Renal cortex interstitium (tissue), 11 donors: ENCODE results near the gene ZNF496. TPM values are rescaled to one million over a fixed set of nuclear protein-coding genes. Genes with fewer than 3 reads are reported as not detected.
"Not testable (repeated sequence)": the region's sequence is repeated elsewhere in the genome, so short reads cannot be mapped to it uniquely, and the experiment has no call there.

Source experiments
- DNase-seq, 11 donors: peaks; one replicate each; pipeline ENCODE4 v3.0.0-alpha.2; 2013; ENCODE audit warnings: low read depth in 9 of 11, low spot score in 4 of 11; ENCODE audit errors: extremely low read depth in 1 of 11
- polyA plus RNA-seq, 3 donors: library from polyadenylated mRNA; unstranded; fragments of 120-200 nt; gene quantifications; one replicate each; pipeline ENCODE4 v1.2.1, GENCODE V29; 2013; ENCODE audit not compliant: insufficient read length in 3 of 3

Gene ZNF496
- polyA plus RNA-seq, 3 donors = 36.6 to 44.8 (median 39.3) TPM

DNA sequence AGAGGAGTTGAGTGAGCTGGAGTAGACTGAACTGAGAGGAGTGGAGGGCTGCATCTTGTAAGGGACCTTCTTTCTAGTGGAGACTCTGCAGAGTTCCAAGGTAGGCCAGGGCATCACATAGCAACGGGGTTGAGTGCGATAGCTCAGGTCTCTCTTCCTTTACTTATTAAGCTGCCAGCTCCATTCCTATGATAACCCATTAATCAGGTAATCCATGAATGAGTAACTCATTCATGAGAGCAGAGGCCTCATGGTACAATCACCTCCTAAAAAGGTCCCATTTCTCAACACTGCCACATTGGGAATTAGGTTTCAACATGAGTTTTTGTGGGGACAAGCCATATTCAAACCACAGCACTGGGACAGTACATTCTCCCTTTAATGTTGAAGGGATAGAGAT lies 54.5 kb downstream of the ZNF496 start:
- DNase-seq = peak in 3 of 11 donors; percentile 2 to 41 (median 15)

DNA sequence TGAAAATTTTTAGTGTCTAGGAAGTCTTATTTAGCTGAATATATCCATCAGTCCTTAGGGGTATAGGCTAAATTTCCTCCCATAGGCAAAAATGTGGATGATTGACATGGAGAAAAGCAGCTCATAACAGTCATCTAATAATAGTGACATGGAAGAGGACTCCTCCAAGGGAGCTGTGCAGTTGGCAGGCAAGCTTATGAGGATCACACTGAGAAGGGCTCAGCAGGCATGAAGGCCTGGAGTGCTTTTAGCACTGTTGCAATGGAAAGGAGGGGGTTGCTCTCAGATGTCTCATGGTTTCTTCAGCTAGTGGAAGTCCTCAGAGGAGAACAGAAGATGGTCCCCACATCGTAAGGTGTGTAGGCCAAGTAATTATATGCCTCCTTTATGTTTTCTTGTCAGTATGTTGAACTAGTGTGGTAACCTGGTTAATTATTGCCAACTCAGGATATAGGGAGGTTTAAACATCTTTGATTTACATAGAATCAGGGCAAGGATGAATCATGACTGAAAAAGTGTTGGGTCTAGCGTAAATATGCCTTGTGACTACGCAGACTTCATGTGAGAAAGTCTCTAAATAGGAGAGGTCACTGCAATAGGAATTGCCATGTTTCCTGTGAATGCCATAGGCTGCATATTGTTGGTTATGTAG lies 56.9 kb downstream of the ZNF496 start:
- peak in 1 of 11 donors; percentile 7 for DNase-seq

DNA sequence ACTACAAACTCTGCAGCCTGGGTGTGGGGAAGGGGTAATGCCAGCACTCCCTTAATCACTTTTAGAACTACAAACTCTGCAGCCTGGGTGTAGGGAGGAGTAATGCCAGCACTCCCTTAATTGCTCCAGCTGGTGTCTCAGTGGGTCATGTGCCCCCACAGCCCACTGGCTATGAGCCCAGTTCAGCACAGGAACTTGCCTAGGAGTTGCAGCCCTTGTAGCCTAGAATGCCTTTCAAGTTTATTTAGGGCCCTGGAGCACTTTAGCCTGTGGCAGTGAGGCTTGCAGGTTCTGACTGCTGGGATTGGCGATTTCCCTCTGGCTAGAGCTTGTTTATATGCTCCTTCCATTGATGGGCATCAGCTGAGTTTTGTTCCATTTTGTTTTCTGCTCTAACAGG lies 58.7 kb downstream of the ZNF496 start:
- DNase-seq = peak in 1 of 11 donors; percentile 29

DNA sequence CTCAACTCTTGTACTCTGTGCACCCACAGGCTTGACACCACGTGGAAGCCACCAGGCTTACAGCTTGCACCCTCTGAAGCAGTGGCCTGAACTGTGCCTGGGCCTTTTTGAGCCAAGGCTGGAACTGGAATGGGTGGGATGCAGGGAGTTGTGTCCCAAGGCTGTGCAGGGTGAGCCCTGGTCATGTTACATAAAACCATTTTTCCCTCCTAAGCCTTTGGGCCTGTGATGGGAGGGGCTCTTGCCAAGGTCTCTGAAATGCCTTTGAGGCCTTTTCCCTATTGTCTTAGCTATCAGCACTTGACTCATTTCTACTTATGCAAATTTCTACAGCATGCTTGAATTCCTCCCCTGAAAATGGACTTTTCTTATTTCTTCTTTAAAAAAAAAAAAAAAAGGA lies 61.7 kb downstream of the ZNF496 start:
- DNase-seq = no peak

DNA sequence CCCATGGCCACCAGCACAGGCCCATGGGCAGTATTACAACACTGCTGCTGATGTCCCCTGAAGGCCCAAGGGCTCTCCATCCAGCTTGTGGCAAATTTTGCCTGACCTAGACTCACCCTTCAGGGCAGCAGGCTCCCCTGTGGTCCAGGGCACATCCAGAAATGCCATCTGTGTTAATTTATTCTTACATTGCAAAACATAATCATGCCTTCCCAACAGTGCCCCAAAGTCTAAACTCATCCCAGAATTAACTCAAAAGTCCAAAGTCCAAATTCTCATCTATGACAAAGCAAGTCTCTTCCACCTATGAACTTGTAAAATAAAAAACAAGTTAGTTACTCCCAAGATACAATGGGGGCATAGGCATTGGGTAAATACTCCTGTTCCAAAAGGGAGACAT lies 62.5 kb downstream of the ZNF496 start:
- no peak for DNase-seq

DNA sequence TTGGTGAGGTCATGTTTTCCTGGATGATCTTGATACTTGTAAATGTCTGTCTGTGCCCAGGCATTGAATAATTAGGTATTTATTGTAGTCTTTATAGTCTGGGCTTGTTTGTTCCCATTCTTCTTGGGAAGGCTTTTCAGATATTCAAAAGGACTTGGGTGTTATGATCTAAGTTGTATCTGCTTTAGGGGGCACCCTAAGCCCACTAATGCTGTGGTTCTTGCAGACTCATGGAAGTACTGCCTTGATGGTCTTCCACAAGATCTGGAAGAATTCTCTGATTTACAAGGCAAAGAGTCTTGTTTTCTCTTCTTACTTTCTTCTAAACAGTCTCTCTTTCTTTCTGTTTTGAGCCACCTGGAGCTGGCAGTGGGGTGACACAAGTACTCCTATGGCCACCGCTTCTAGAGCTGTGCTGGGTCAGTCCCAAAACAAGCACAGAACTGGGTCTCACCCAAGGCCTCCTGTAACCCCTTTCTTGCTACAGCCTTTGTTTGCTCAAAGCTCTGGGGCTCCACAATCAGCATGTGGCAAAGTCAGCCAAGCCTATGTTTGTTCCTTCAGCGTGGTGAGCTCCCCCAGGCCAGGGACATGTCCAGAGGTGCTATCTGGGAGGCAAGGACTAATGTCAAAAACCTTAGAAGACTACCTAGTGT lies 63.1 kb downstream of the ZNF496 start:
- no peak for DNase-seq

DNA sequence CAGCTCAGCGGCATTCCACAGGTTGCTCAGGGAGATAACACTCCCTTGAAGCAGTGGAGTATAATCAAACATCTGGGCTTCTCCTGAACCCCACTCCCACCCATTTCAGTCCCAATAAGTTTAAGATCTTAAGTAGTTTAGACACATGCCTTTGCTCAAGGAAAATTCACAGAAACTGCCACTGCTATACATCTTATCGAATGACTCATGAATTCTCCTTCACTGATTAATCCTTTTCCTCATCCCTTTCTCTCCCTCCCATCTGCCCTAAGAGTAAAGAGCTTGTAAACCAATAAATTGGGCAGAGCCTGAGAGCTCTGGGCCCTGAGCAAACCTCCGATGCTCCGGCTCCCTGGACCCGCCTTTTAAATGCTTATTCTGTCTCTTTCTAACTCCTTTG lies 65.6 kb downstream of the ZNF496 start:
- DNase-seq = no peak

DNA sequence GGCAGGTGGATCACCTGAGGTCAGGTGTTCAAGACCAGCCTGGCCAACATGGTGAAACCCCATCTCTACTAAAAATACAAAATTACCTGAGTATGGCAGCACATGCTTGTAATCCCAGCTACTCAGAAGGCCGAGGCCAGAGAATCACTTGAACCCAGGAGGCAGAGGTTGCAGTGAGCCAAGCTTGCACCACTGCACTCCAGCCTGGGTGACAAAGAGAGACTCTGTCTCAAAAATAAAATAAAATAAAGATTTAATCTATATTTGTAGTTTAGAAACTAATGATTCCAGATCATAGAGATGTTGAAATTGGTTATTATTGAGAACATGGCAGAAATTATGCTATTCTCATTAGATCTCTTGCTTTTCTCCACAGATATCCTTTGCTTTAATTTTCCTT lies 75.9 kb downstream of the ZNF496 start, which contains the start of gene VN1R5:
VN1R5 (plus strand) TSS at position 301 of the 400 bp plus-strand sequence.
- not testable (repeated sequence) for DNase-seq

DNA sequence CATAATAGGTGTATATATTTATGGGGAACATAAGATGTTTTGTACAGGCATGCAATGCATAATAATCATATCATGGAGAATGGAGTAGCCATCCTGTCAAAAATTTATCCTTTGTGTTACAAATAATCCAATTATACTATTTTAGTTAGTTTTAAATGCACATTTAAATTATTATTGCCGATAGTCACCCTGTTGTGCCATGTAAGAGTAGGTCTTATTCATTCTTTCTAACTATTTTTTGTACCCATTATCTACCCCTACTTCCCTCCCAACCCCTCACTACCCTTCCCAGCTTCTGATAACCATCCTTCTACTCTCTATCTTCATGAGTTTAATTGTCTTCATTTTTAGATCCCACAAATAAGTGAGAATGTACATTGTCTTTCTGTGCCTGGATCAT lies 84.1 kb downstream of the ZNF496 start:
- no peak for DNase-seq

Other genes starting within 250 kb of the ZNF496 start
- gene ZNF669, start 227.5 kb downstream of the ZNF496 start, polyA plus RNA-seq = 10 to 100 TPM; 11.7 to 17.1 (median 15.5) TPM
- gene ZNF124, start 159.8 kb downstream of the ZNF496 start, polyA plus RNA-seq = 10 to 100 TPM; 21.5 to 28.4 (median 27.6) TPM
- gene VN1R5, start 75.8 kb downstream of the ZNF496 start, polyA plus RNA-seq = under 1 TPM in 1 of 3 donors, not detected in 2; 0.09 TPM
- 1 to 10 TPM in 1 of 3 donors, under 1 TPM in 2; 0.78 to 1.0 (median 0.91) TPM for gene NLRP3, start 84.3 kb upstream of the ZNF496 start, polyA plus RNA-seq
- under 1 TPM in 2 of 3 donors, not detected in 1; 0.05 to 0.06 TPM for gene OR2B11, start 126.2 kb upstream of the ZNF496 start, polyA plus RNA-seq
- gene OR2C3, start 204.6 kb upstream of the ZNF496 start, polyA plus RNA-seq = 1 to 10 TPM in 1 of 3 donors, under 1 TPM in 2; 0.27 to 1.0 (median 0.44) TPM
- 1 to 10 TPM in 1 of 3 donors, under 1 TPM in 2; 0.44 to 1.5 (median 0.55) TPM for gene GCSAML, start 217.3 kb upstream of the ZNF496 start, polyA plus RNA-seq